ENCODE data around the gene BFSP2.
A peak's percentile ranks its signal among the peaks of the same experiment; 100 is the strongest.
"Not testable (repeated sequence)": the region's sequence is repeated elsewhere in the genome, so short reads cannot be mapped to it uniquely, and the experiment has no call there.

Gene BFSP2

DNA sequence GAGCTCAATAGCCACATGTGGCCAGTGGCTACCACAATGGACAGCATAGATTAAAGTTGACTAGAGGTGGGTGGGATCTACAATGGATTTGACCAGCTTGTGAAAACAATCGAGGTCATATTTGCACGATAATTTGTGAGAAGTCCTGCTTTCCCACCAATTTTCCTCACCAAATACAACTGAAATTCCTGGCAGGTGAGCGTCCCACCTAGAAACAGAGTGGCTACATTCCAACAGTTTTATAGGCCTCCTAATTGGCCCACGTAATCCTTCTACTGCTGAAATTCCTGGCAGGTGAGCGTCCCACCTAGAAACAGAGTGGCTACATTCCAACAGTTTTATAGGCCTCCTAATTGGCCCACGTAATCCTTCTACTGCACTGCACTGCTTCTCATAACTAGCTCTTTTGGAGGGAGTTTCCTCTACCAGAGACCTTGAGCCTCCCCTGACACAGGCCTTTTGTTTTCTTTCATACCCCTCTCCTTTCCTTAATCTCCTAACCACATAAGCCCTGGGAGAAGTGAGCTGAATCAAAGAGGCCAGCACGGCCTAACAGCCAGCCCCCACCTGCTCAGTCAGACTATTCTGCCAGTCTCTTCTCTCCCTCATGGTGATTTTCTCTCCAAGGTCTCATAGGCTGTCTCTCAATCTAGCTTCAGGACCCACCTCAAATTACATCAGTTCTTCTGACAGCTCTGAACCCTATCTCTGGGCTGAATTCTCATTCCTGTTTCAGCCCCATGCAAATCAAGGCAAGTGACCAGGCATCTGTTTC lies 80.2 kb downstream of the BFSP2 start:
- no peak overlapping the region for H3K4me3 ChIP-seq (replicated peaks in 1 of 2; ENCODE audit: low read depth in 2 of 2, low read length in 2 of 2)
- TF ChIP-seq, protein P1, sequence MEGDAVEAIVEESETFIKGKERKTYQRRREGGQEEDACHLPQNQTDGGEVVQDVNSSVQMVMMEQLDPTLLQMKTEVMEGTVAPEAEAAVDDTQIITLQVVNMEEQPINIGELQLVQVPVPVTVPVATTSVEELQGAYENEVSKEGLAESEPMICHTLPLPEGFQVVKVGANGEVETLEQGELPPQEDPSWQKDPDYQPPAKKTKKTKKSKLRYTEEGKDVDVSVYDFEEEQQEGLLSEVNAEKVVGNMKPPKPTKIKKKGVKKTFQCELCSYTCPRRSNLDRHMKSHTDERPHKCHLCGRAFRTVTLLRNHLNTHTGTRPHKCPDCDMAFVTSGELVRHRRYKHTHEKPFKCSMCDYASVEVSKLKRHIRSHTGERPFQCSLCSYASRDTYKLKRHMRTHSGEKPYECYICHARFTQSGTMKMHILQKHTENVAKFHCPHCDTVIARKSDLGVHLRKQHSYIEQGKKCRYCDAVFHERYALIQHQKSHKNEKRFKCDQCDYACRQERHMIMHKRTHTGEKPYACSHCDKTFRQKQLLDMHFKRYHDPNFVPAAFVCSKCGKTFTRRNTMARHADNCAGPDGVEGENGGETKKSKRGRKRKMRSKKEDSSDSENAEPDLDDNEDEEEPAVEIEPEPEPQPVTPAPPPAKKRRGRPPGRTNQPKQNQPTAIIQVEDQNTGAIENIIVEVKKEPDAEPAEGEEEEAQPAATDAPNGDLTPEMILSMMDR (IDR thresholded peaks at IDR 0.05; ENCODE audit: low read depth, low read length) = no peak
- DNase-seq (ENCODE audit: low read depth in 2 of 2) = no peak

GRCh38 chr3:133482474-133482873 lies 82.6 kb downstream of the BFSP2 start:
- DNase-seq (ENCODE audit: low read depth in 2 of 2) = not testable (repeated sequence)

DNA sequence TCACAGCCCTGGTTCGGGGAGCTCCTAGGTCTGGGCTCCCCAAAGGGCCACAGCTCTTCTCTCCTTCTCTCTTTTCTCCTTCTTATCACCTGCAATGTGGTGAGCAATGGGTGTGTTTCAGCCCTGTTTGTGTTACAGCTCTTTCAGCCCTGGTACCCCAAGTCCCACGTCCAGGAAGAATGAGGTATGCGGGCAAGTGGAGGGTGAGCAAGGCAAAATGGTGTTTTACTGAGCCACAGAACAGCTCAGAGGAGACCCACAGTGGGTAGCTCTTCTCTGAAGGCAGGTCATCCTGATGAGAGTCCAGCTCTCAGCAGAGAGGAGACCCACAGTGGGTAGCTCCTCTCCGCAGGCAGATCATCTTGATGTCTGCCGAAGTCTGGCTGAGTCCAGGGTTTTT lies 86.8 kb downstream of the BFSP2 start:
- TF ChIP-seq, protein P1 (IDR thresholded peaks at IDR 0.05; ENCODE audit: low read depth, low read length) = no peak
- no peak for DNase-seq (ENCODE audit: low read depth in 2 of 2)
- no peak overlapping the region for H3K4me3 ChIP-seq (replicated peaks in 1 of 2; ENCODE audit: low read depth in 2 of 2, low read length in 2 of 2)

More at GRCh38 chr3:133482474-133482873, 82.6 kb downstream of the BFSP2 start:
- not testable (repeated sequence) for H3K4me3 ChIP-seq (replicated peaks in 1 of 2; ENCODE audit: low read depth in 2 of 2, low read length in 2 of 2)

- no peak for DNase-seq (ENCODE audit: low read depth in 2 of 2)
- H3K4me3 ChIP-seq (replicated peaks in 1 of 2; ENCODE audit: low read depth in 2 of 2, low read length in 2 of 2) = no peak overlapping the region
- TF ChIP-seq, protein P1 (IDR thresholded peaks at IDR 0.05; ENCODE audit: low read depth, low read length) = no peak
Measured at GRCh38 chr3:133487204-133487603, 87.3 kb downstream of the BFSP2 start.

DNA sequence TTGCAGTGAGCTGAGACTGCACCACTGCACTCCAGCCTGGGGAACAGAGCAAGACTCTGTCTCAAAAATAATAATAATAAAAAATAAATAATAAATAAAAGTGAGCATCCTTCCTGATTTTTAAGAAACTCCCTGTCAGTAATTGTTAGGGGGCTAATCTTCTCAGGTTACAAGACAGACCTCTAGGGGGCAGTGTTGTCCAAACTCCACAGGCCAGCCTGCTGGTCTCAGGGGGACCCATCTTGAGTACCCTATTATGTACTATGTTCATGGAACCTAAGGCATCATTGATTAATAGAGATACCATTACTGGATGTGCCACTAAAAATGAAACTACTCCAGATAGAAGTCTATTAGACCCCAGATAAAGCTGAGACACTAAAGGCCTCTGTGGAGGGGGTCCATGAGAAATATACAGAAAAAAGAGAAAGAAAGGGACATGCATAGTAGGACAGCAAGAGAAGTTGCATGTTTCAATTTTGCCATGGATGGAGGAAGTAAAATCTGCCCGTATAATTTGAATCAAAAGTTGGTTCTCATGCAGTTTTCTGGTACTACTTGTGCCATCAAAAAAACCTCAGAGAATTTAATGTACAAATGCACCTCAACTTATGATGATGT lies 88.2 kb downstream of the BFSP2 start:
- peak; percentile 56 to 65 for DNase-seq (ENCODE audit: low read depth in 2 of 2)
- H3K4me3 ChIP-seq (replicated peaks in 1 of 2; ENCODE audit: low read depth in 2 of 2, low read length in 2 of 2) = no peak overlapping the region
- TF ChIP-seq, protein P1 (IDR thresholded peaks at IDR 0.05; ENCODE audit: low read depth, low read length) = peak; percentile 68

GRCh38 chr3:133488785-133489367 lies 89.0 kb downstream of the BFSP2 start:
- TF ChIP-seq, protein P1 (IDR thresholded peaks at IDR 0.05; ENCODE audit: low read depth, low read length) = no peak
- H3K4me3 ChIP-seq (replicated peaks in 1 of 2; ENCODE audit: low read depth in 2 of 2, low read length in 2 of 2) = no peak overlapping the region
- peak; percentile 67 to 68 for DNase-seq (ENCODE audit: low read depth in 2 of 2)

GRCh38 chr3:133489466-133490085 lies 89.7 kb downstream of the BFSP2 start:
- TF ChIP-seq, protein P1 (IDR thresholded peaks at IDR 0.05; ENCODE audit: low read depth, low read length) = no peak
- H3K4me3 ChIP-seq (replicated peaks in 1 of 2; ENCODE audit: low read depth in 2 of 2, low read length in 2 of 2) = no peak overlapping the region
- peak in 1 of 2 donors; percentile 42 for DNase-seq (ENCODE audit: low read depth in 2 of 2)
